H1 (cell line): ENCODE data around the gene SPANXN4. TPM values are rescaled to one million over a fixed set of nuclear protein-coding genes. Genes with fewer than 3 reads are reported as not detected.

ENCODE experiments used
- CTCF ChIA-PET: fragments of 300-600 bp; sonication (Branson Sonifier 250); formaldehyde crosslinking; loops from one replicate; lab custom pipeline; 2021; ENCODE audit not compliant: partially characterized antibody; lab: Charles Lee
- POLR2A ChIA-PET: fragments of 300-600 bp; sonication (Branson Sonifier 250); formaldehyde crosslinking; loops from one replicate; lab custom pipeline; 2021; ENCODE audit warnings: inconsistent platforms; ENCODE audit not compliant: partially characterized antibody; lab: Charles Lee
- DNase-seq, 2 experiments: peaks; one replicate each; pipeline versions ENCODE4 v3.0.0 to v3.0.0-alpha.2; 2010 to 2022; ENCODE audit warnings: low spot score in 2 of 2, low read depth in 1 of 2, mixed read lengths in 1 of 2
- FAIRE-seq: peaks from 2 replicates; lab custom pipeline; 2011; peaks lifted over from hg19 to GRCh38; lab: Jason Lieb, UNC
- H2AFZ ChIP-seq: 2 replicates; pipeline ENCODE4 v1.8.1; 2012; ENCODE audit warnings: low read length, inconsistent platforms
- H2AK5ac ChIP-seq: 2 replicates; pipeline ENCODE4 v1.6.1; 2013; ENCODE audit warnings: low read depth, low read length
- H2BK120ac ChIP-seq: replicated peaks from 2 replicates; pipeline ENCODE3; 2013; ENCODE audit warnings: low read depth, low read length, inconsistent platforms
- H2BK12ac ChIP-seq: 2 replicates; pipeline ENCODE4 v1.6.1; 2013; ENCODE audit warnings: low read depth, low read length
- H2BK15ac ChIP-seq: 2 replicates; pipeline ENCODE4 v1.6.1; 2013; ENCODE audit warnings: low read length
- H2BK20ac ChIP-seq: 2 replicates; pipeline ENCODE4 v1.6.1; 2013; ENCODE audit warnings: low read length
- H2BK5ac ChIP-seq: 2 replicates; pipeline ENCODE4 v1.6.1; 2013; ENCODE audit warnings: low read depth, low read length
- H3K14ac ChIP-seq: 2 replicates; pipeline ENCODE4 v1.6.1; 2013; ENCODE audit warnings: inconsistent platforms; ENCODE audit not compliant: insufficient read length
- H3K18ac ChIP-seq: 2 replicates; pipeline ENCODE4 v1.6.1; 2013; ENCODE audit warnings: low read length; ENCODE audit errors: extremely low read depth
- H3K23ac ChIP-seq: 2 replicates; pipeline ENCODE4 v1.6.1; 2013; ENCODE audit warnings: inconsistent platforms; ENCODE audit not compliant: insufficient read length
- H3K23me2 ChIP-seq: 2 replicates; pipeline ENCODE4 v1.6.1; 2013; ENCODE audit warnings: low read depth, low read length
- H3K27ac ChIP-seq: 2 replicates; pipeline ENCODE4 v1.6.1; 2011; ENCODE audit warnings: low read depth, low read length, inconsistent platforms
- H3K27me3 ChIP-seq, 4 experiments: replicated peaks in 1 of 4; 1 replicate in 1 of 4; 2 replicates in 3 of 4; pipeline versions ENCODE4 v1.6.1 to v1.8.1; 2011 to 2013; ENCODE audit warnings: low read length in 3 of 4, mild to moderate bottlenecking in 3 of 4, inconsistent platforms in 2 of 4, mixed read lengths in 2 of 4, moderate library complexity in 1 of 4; ENCODE audit not compliant: control insufficient read depth in 3 of 4, insufficient read depth in 3 of 4; ENCODE audit errors: extremely low read depth in 1 of 4
- H3K36me3 ChIP-seq, 4 experiments: 2 replicates each; pipeline versions ENCODE4 v1.6.1 to v1.8.1; 2011 to 2013; ENCODE audit warnings: mild to moderate bottlenecking in 4 of 4, low read length in 3 of 4, moderate library complexity in 2 of 4, control low read depth in 1 of 4, inconsistent platforms in 1 of 4; ENCODE audit not compliant: insufficient read depth in 4 of 4, control insufficient read depth in 2 of 4
- H3K4ac ChIP-seq: replicated peaks from 2 replicates; pipeline ENCODE3; 2013; ENCODE audit warnings: low read length, low read depth, mixed read lengths, inconsistent platforms; ENCODE audit not compliant: insufficient read length
- H3K4me1 ChIP-seq, 4 experiments: replicated peaks in 1 of 4; 1 replicate in 1 of 4; 2 replicates in 3 of 4; pipeline versions ENCODE4 v1.6.1 to v1.8.1; 2011 to 2013; ENCODE audit warnings: low read length in 3 of 4, inconsistent platforms in 2 of 4, mixed read lengths in 1 of 4; ENCODE audit not compliant: insufficient read depth in 4 of 4, control insufficient read depth in 3 of 4
- H3K4me2 ChIP-seq, 2 experiments: 2 replicates each; pipeline versions ENCODE4 v1.6.1 to v1.8.1; 2011 to 2013; ENCODE audit warnings: low read depth in 2 of 2, low read length in 2 of 2, control low read depth in 1 of 2, inconsistent platforms in 1 of 2, mild to moderate bottlenecking in 1 of 2; ENCODE audit not compliant: insufficient read depth in 1 of 2
- H3K4me3 ChIP-seq, 4 experiments: fragments of 200-600, 300-600 bp in 1 of 4; sonication (generic), shearing (Covaris generic), sonication (Bioruptor Twin) in 1 of 4; 2 replicates each; pipeline versions ENCODE4 v1.5.1 to v1.8.1; 2011 to 2016; ENCODE audit warnings: low read length in 4 of 4, low read depth in 3 of 4, control low read depth in 2 of 4, inconsistent platforms in 2 of 4, mild to moderate bottlenecking in 2 of 4, mixed read lengths in 1 of 4, moderate library complexity in 1 of 4; ENCODE audit not compliant: insufficient read depth in 2 of 4; ENCODE audit errors: extremely low read depth in 1 of 4
- H3K56ac ChIP-seq: replicated peaks from 2 replicates; pipeline ENCODE3; 2013; ENCODE audit warnings: low read depth, mild to moderate bottlenecking, mixed read lengths, low read length, inconsistent platforms; ENCODE audit not compliant: insufficient read length
- H3K79me1 ChIP-seq: 2 replicates; pipeline ENCODE4 v1.6.1; 2013; ENCODE audit warnings: low read depth, low read length, control low read depth
- H3K79me2 ChIP-seq, 2 experiments: 2 replicates each; pipeline versions ENCODE4 v1.6.1 to v1.8.1; 2012 to 2013; ENCODE audit warnings: low read length in 2 of 2, mild to moderate bottlenecking in 2 of 2, inconsistent platforms in 1 of 2; ENCODE audit not compliant: insufficient read depth in 2 of 2, control insufficient read depth in 1 of 2
- H3K9ac ChIP-seq, 4 experiments: replicated peaks in 1 of 4; 1 replicate in 1 of 4; 2 replicates in 3 of 4; pipeline versions ENCODE4 v1.6.1 to v1.8.1; 2011 to 2013; ENCODE audit warnings: low read depth in 3 of 4, low read length in 3 of 4, control low read depth in 2 of 4, mild to moderate bottlenecking in 2 of 4, moderate library complexity in 2 of 4, inconsistent platforms in 1 of 4; ENCODE audit errors: extremely low read depth in 1 of 4
- H3K9me3 ChIP-seq, 2 experiments: 2 replicates each; pipeline versions ENCODE4 v1.6.1 to v1.8.1; 2012 to 2013; ENCODE audit warnings: mild to moderate bottlenecking in 2 of 2, moderate library complexity in 2 of 2, control low read depth in 1 of 2, inconsistent platforms in 1 of 2, low read depth in 1 of 2, low read length in 1 of 2, mixed read lengths in 1 of 2; ENCODE audit not compliant: insufficient read depth in 2 of 2
- H4K20me1 ChIP-seq, 2 experiments: replicated peaks in 1 of 2; 2 replicates each; pipeline versions ENCODE3 to v1.8.1; 2011 to 2013; ENCODE audit warnings: inconsistent platforms in 2 of 2, low read length in 2 of 2, mild to moderate bottlenecking in 1 of 2; ENCODE audit not compliant: insufficient read depth in 2 of 2, control insufficient read depth in 1 of 2
- H4K5ac ChIP-seq: 2 replicates; pipeline ENCODE4 v1.6.1; 2013; ENCODE audit warnings: low read length, low read depth, mixed read lengths, inconsistent platforms; ENCODE audit not compliant: insufficient read length
- H4K8ac ChIP-seq: 2 replicates; pipeline ENCODE4 v1.8.0; 2013; ENCODE audit warnings: mild to moderate bottlenecking, moderate library complexity, low read length, inconsistent platforms; ENCODE audit not compliant: insufficient read depth; ENCODE audit errors: extremely low read depth
- H4K91ac ChIP-seq: replicated peaks from 2 replicates; pipeline ENCODE3; 2013; ENCODE audit warnings: low read length, mixed read lengths, inconsistent platforms; ENCODE audit not compliant: insufficient read length
- ATF2 ChIP-seq: IDR thresholded peaks from 2 replicates; pipeline ENCODE4 v1.6.1; 2012; ENCODE audit warnings: low read length, inconsistent platforms
- BACH1 ChIP-seq: IDR thresholded peaks from 2 replicates; pipeline ENCODE4 v1.6.1; 2012; ENCODE audit warnings: low read length, improper control_type of control experiment
- CEBPB ChIP-seq: IDR thresholded peaks from 2 replicates; pipeline ENCODE4 v1.6.1; 2012; ENCODE audit warnings: low read depth, low read length
- HDAC6 ChIP-seq: IDR thresholded peaks from one replicate; pipeline ENCODE4 v1.7.1; 2012; ENCODE audit warnings: low read depth, mild to moderate bottlenecking, inconsistent platforms, low read length, moderate library complexity
- NANOG ChIP-seq: IDR thresholded peaks from 2 replicates; pipeline ENCODE4 v1.6.1; 2011; ENCODE audit warnings: low read length, low read depth, mild to moderate bottlenecking, inconsistent platforms; ENCODE audit not compliant: insufficient read depth, poor library complexity, severe bottlenecking
- POLR2A ChIP-seq, 2 experiments: IDR thresholded peaks; 1 replicate in 1 of 2; 2 replicates in 1 of 2; pipeline ENCODE4 v1.6.1; 2011; ENCODE audit warnings: low read depth in 2 of 2, low read length in 2 of 2, mild to moderate bottlenecking in 2 of 2; ENCODE audit errors: control extremely low read depth in 1 of 2
- SIRT6 ChIP-seq: IDR thresholded peaks from one replicate; pipeline ENCODE4 v1.7.1; 2012; ENCODE audit warnings: low read length, inconsistent platforms
- SRF ChIP-seq: IDR thresholded peaks from 2 replicates; pipeline ENCODE4 v1.6.1; 2011; ENCODE audit warnings: mild to moderate bottlenecking, low read depth, low read length, moderate library complexity
- TAF7 ChIP-seq: optimal IDR thresholded peaks from 2 replicates; pipeline ENCODE3; 2011; ENCODE audit warnings: low read depth, mild to moderate bottlenecking, inconsistent platforms, low read length, moderate library complexity, borderline replicate concordance
- YY1 ChIP-seq: IDR thresholded peaks from 2 replicates; pipeline ENCODE4 v1.6.1; 2011; ENCODE audit warnings: low read depth, mild to moderate bottlenecking, low read length
- WGBS, 2 experiments: shearing (Covaris generic) in 1 of 2; methylation state at CpG; one replicate each; pipeline versions ENCODE4 v1.1.6 to v1.1.7; 2013 to 2015; ENCODE audit warnings: low lambda C conversion rate in 2 of 2, mixed read lengths in 2 of 2, inconsistent platforms in 1 of 2, low coverage in 1 of 2, missing lambda C conversion rate in 1 of 2; ENCODE audit not compliant: insufficient replicate concordance in 2 of 2, insufficient coverage in 1 of 2, insufficient read length in 1 of 2; ENCODE audit errors: extremely low coverage in 1 of 2, missing lambda C conversion rate in 1 of 2; 5-methylcytosine and 5-hydroxymethylcytosine counted together
- long read RNA-seq, 2 experiments: library from RNA in 1 of 2; library from capped mRNA in 1 of 2; stranded (forward); transcript quantifications; one replicate each; pipeline ENCODE4 v2.0.0, GENCODE V29; 2021; ENCODE audit warnings: inconsistent platforms in 1 of 2
- polyA minus RNA-seq, 3 experiments: library from RNA; depleted of rRNA, polyadenylated mRNA; stranded (reverse); fragments of >200 nt; gene quantifications; 1 replicate in 2 of 3; 2 replicates in 1 of 3; pipeline ENCODE4 v1.2.3, GENCODE V29; 2011
- polyA plus RNA-seq, 7 experiments: library from polyadenylated mRNA; depleted of rRNA in 3 of 7; stranded (reverse) in 5 of 7; unstranded in 2 of 7; fragments of >200 nt in 5 of 7; fragments of 200-250 nt in 2 of 7; gene quantifications; 1 replicate in 5 of 7; 2 replicates in 1 of 7; 4 replicates in 1 of 7; pipeline versions ENCODE4 v1.2.1 to v1.2.3, GENCODE V29; 2011 to 2013; ENCODE audit warnings: missing spikeins in 2 of 7, mixed read lengths in 2 of 7
- total RNA-seq: library from RNA; stranded (reverse); fragmentation: NEBNext Ultra II Directional; extraction: Animal tissue kit (Norgen Biotek cat#: 25700); gene quantifications from 2 replicates; pipeline ENCODE4 v1.2.1, GENCODE V29; 2021

SPANXN4 gene
- total RNA-seq (not detected in 2 replicates), polyA plus RNA-seq (2011; rRNA removed) (not detected in 2 replicates), polyA minus RNA-seq (2011; rRNA and poly(A)+ RNA removed) (not detected in 2 replicates)
- not detected for polyA plus RNA-seq (2011; cell fraction: cytosol; rRNA removed)
- not detected for polyA plus RNA-seq (2011; cell fraction: nucleus; rRNA removed)
- not detected in 4 replicates for polyA plus RNA-seq (2012, experiment 1 of 2)
- not detected for polyA plus RNA-seq (2012, experiment 2 of 2)
- polyA plus RNA-seq (2013, experiment 1 of 2): not detected
- not detected for polyA plus RNA-seq (2013, experiment 2 of 2)
- not detected for polyA minus RNA-seq (2011; cell fraction: cytosol; rRNA and poly(A)+ RNA removed)
- not detected for polyA minus RNA-seq (2011; cell fraction: nucleus; rRNA and poly(A)+ RNA removed)
- long read RNA-seq, experiment 1: 0 reads
- long read RNA-seq, experiment 2: 0 reads

GRCh38 chrX:143025628-143026027 lies at the start of gene SPANXN4:
SPANXN4 (plus strand) TSS chrX:143025928; CDS start chrX:143026015, 87 bp downstream.
- H2BK15ac ChIP-seq: no peak within 1 kb of the TSS
- FAIRE-seq (no peak), DNase-seq (no peak)
- no peak within 1 kb of the TSS for H3K4me3 ChIP-seq
- no peak within 1 kb of the TSS for H3K18ac ChIP-seq
- H3K79me1 ChIP-seq: no peaks in the 10 kb centered on the region
- ChIA-PET POLR2A (no interaction called here), CTCF (interaction anchor here (0.5 to 0.6 kb wide), 2 partner anchors 132 to 179 kb away, joined by 3 read pairs; no protein-coding TSS in a partner anchor)
- no peaks in the 10 kb centered on the region for H3K9me3 ChIP-seq
- H2BK120ac ChIP-seq: no peak within 1 kb of the TSS
- H3K79me2 ChIP-seq: no peaks in the 10 kb centered on the region
- no peak within 1 kb of the TSS for H4K8ac ChIP-seq
- H2BK20ac ChIP-seq: no peak within 1 kb of the TSS
- TF ChIP-seq TAF7 (no peak), POLR2A (IDR thresholded peaks at IDR 0.05; ENCODE audit: control extremely low read depth in 1 of 2, low read depth in 2 of 2, low read length in 2 of 2) (no peak), CEBPB (no peak), SRF (no peak), BACH1 (no peak), ATF2 (no peak), NANOG (no peak), SIRT6 (no peak), YY1 (no peak), HDAC6 (no peak)
- H3K4me2 ChIP-seq: no peak within 1 kb of the TSS
- no peak within 1 kb of the TSS for H2BK5ac ChIP-seq
- H3K27ac ChIP-seq: no peak within 1 kb of the TSS
- no peaks in the 10 kb centered on the region for H3K27me3 ChIP-seq
- no peak within 1 kb of the TSS for H2BK12ac ChIP-seq
- no peak within 1 kb of the TSS for H3K56ac ChIP-seq
- no peaks in the 10 kb centered on the region for H4K20me1 ChIP-seq
- H3K4ac ChIP-seq: no peak within 1 kb of the TSS
- no peaks in the 10 kb centered on the region for H3K36me3 ChIP-seq
- H2AFZ ChIP-seq: no peak within 1 kb of the TSS
- no peak within 1 kb of the TSS for H2AK5ac ChIP-seq
- 100% methylated on average over 1 of the region's 2 CpGs; no CpG with 5 or more reads in 1 of the 2 experiments for WGBS, 2 experiments
- H3K9ac ChIP-seq: no peak within 1 kb of the TSS
- no peak within 1 kb of the TSS for H4K5ac ChIP-seq
- H4K91ac ChIP-seq: no peak within 1 kb of the TSS
- H3K23me2 ChIP-seq: no peaks in the 10 kb centered on the region
- no peak within 1 kb of the TSS for H3K14ac ChIP-seq
- no peak within 1 kb of the TSS for H3K23ac ChIP-seq
- H3K4me1 ChIP-seq: no peaks in the 10 kb centered on the region
